ENCODE data around the gene PER3.

PER3 gene

DNA sequence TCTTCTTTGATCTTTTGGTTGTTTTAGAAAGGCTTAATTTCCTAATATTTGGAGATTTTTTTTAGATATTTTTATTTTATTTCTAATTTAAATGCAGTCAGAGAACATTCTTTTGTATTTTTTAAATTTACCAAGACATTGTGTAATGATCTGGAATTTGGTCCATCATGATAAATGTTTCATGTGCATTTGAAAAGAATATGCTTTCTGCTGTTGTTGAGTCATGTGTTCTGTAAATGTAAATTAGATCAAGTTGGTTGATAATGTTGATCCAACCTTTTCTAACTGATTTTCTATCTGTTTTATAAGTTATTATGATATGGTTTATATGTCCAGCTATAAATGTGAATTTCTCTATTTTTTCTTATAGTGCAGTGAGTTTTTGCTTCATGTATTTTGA is 48.9 kb downstream of the PER3 start:
- DNase-seq (ENCODE audit: low read depth): peak; percentile 21

DNA sequence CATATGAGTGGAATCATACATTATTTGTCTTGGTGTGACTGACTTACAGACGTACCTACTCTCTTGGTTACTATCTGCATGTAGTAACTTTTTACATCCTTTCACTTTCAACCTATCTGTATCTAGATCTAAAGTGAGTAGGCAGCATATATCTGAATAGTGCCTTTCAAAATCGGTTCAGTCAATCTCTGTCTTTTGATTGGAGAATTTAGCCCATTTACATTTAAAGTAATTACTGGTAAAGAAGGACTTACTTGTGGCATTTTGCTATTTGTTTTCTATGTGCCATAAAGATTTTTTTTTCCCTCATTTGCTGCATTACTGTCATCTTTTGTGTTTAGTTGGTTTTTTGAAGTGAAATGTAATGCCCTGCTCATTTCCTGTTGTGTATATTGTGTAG is 54.6 kb downstream of the PER3 start:
- DNase-seq (ENCODE audit: low read depth): no peak

DNA sequence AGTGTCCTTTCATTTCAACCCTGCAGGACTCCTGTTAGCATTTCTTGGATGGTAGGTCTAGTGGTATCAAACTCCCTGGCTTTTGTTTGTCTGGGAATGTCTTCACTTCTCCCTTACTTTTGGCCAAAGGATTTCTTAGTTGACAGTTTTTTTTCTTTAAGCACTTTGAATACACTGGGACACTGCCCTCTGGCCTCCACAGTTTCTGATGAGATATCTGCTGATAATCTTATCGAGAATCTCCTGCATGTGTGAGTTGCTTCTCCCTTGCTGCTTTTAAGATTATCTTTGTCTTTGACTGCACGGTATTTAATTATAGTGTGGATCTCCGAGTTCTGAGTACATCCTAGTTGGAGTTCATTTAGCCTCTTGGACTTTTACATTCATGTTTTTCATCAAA is 55.4 kb downstream of the PER3 start:
- no peak for DNase-seq (ENCODE audit: low read depth)

DNA sequence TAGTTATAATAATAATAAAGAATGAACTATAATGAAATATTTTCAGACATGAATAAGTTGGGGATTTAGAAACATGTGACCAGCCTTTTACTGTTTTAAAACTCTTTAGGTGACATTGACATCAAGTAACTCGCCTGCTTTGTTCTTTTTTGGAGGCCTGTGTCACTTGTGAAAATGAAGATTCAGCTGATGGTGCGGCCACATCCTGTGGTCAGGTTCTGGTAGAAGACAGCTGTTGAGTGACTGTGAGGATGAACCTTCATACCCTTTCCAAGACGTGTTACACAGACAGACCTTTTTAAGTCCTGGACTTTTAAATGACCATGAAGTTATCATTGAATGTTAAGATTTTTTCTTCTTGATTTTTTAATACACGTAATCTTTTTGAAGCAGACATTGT is 58.4 kb downstream of the PER3 start:
- no peak for DNase-seq (ENCODE audit: low read depth)

DNA sequence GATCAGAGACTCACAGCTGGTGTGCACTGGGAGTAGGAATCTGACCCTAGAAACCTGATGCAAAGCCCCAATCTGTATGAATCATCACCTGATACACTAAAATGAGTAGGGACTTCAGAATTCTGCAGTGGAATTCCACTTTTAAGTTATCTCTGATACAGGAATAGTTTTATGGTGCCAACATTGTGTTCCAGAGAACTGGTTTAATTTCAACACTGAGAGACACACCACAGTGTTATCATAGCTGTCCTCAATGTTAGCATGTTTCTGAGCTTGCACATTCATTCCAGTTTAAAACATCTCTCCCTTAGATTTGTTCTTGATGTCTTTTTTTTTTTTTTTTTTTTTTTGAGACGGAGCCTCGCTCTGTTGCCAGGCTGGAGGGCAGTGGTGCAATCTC is 61.7 kb downstream of the PER3 start:
- peak; percentile 93 for DNase-seq (ENCODE audit: low read depth)

DNA sequence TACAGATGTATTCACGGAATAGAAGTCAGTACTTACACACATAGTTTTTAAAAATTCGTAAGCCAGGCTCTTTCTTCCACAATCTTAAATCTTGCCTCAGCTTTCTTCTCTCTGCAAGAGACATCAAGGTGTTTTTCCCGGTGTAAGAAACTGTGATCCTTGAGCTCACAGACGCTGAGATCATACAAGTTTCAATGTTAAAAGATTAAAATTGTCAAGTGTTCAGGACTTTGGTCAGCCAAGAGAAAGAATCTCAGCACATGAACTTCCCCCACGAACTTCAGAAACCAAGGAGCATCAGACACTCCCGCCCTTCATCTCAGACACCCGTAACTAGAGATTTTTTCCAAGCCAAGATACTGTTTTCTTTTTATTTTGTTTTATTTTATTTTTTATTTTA is 62.6 kb downstream of the PER3 start:
- DNase-seq (ENCODE audit: low read depth): no peak

DNA sequence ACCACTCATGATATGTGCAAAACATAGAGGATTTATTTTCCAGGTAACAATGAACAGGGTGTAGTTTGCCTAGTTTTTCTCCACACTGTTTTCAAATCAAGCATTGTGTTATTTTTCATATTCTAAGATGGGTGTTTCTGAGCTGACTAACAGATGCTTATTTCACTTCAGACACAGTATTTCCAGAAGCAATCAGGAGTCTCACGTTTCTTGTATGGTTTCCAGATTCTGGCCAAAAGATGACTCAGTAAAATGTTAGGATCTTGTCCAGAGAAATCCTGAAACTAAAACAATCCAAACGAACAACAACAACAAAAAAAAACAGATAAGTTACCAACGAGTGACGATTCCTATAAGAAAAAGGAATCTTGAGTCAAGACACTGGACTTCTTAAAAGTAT is 63.5 kb downstream of the PER3 start:
- peak; percentile 83 for DNase-seq (ENCODE audit: low read depth)

DNA sequence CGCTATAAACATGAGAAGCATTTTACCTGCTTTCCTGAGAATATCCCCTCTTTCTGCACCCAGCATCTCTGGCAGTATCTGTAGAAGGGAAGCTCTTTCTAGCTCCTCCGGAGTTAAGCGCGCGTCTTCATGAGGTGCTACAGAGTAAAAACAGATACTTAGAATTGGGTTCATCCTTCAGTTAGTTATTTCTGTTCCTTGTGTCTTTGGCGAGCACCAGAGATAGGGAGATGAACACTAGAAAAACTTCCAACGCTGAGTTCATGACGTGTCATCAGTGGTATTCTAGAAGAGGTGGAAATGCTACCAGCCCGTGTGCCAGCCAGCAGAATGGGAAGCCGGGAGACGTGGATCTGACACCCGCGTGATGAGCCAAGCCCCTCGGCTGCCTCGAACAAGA is 66.7 kb downstream of the PER3 start:
- no peak for DNase-seq (ENCODE audit: low read depth)

DNA sequence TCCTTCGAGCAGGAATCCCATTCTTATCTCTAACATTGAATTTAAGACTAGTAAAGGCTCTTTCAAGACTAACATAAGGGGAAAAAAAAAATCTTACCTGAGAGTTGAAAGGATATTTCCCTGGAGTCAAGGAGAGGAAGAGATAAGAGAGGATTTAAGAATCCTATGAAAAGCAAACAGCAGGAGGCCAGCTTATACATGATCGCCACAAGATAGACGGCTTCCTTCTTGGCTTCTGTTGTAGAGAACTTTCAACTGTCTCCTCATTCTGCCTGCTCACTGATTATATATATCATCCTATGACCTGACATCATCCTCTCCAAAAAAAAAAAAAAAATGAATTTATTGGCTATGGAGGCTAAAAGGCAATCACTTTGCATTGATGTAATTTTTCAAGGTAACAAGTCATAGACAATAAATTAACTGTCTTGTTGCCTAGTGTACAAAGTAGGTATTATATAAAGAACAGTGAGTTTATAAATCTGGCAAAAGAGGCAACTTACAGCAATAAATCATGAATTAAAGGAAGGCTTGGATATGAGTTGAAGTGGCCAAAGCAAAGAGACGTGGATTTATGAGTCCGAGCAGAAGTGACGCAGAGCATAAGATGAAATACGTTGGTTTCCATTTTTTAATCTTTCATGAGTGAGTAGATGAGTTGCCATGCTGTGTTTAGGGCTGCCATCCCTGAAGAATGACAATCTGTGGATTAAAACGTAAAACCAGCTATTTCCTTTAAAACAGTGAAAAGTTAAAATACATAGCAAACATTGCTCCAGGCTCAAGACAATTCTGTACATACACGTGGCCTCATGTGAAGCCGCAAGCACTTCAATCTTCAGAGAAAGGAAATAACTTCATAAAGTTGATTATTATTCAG is 69.0 kb downstream of the PER3 start, which contains the start of gene UTS2:
Gene UTS2 (minus strand): TSS at position 262 of the 880 bp plus-strand sequence. CDS start 62 bp downstream, at position 200.
- DNase-seq (ENCODE audit: low read depth): no peak

DNA sequence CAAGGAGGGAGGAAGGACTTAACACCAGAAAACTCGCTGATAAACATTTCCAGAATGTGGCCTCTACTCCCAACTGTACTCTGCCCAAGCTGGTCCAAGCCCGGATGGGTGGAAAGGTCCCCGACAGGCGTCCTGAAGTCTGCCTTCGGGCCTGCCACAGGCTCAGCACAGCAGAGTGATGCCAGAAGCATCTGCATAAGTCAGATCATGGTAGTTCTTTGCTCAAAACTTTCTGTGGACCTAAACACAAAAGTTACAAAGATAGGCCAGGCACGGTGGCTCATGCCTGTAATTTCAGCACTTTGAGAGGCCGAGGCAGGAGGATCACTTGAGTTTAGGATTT is 69.6 kb downstream of the PER3 start:
- no peak for DNase-seq (ENCODE audit: low read depth)

DNA sequence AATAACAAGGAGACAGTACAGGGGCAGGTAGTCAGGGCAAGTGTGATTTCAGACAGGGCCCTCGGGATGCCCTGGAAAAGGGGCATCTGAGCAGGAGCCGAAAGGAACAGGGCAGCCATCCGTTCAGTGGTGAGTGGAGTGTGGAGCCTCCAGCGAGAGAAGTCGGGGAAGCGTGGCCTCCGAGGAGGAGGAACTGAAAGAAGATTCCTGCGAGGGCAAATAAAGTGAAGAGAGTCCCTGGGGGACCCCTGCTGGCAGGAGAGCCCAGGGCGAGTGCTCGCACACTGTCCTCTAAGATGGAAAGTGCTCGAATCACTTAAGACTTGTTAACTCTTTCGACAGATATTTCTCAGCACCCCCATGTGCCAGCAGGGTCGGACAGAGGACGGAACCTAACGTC is 72.3 kb downstream of the PER3 start:
- peak; percentile 17 for DNase-seq (ENCODE audit: low read depth)

DNA sequence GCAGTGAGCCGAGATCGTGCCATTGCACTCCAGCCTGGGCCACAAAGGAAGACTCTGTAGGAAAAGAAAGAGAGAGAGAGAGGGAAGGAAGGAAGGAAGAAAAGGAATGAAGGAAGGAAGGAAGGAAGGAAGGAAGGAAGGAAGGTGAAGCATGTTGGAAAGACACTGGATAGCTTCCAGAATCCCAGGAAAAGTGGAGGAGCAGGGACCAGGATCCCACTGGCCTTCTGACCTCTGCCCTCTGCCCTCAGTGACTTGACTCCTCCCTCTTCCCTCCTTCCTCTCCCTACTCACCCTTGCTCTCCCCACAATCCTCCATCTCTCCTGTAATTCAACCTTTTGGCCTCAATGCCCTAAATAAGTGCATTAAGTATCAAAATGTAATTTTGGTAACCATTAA is 72.9 kb downstream of the PER3 start:
- DNase-seq (ENCODE audit: low read depth): no peak

DNA sequence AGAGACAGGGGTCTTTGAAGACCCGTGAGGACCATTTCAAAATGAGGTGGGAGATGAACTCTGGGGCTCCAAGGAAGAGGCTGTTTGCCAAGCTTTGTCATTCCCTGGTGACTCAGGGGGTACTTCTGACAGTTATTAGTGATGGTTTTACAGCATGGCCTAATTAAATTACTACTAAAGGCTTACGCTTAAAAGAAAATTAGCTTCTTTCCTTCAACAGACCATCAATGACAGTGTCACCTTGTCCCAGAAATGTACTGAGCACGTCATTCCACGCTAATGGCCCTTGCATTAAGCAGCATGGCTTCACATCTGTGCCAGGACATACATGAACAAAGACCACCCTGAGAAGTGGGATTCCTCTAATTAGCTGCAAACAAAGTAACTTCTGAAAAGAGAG is 73.9 kb downstream of the PER3 start:
- DNase-seq (ENCODE audit: low read depth): no peak

DNA sequence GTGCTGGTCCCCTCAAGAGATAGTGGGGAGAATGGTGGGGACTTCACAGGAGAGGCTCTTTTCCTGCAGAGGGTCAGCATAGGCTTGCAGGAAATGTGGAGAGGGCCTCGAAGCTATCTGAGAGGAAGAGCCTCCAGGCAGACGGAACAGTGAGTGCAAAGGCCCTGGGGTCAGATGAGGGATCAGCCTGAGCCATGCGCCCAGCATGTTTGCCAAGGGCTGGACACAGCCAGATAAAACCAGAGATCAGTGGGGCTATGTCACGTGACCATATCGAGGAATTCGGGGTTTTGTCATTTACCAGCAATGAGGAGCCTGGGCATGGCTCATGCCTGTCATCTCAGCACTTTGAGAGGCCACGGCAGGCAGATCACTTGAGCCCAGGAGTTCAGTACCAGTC is 75.3 kb downstream of the PER3 start:
- no peak for DNase-seq (ENCODE audit: low read depth)

DNA sequence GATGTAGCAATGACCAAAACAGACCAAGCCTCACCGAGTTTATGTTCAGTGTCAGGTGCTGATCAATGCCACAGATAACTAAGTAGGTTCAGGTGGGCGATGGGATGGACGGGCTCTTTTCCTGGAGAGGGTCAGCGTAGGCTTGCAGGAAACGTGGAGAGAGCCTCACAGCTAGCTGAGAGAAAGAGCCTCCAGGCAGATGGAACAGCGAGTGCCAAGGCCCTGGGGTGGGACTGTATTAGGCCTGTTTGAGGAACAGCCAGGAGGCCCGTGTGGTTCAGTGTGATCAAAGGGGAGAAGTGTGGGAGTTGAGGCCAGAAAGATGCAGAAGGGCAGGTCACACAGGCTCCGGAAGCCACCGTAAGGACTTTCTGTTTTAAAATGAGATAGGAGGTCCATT is 76.0 kb downstream of the PER3 start:
- DNase-seq (ENCODE audit: low read depth): no peak

DNA sequence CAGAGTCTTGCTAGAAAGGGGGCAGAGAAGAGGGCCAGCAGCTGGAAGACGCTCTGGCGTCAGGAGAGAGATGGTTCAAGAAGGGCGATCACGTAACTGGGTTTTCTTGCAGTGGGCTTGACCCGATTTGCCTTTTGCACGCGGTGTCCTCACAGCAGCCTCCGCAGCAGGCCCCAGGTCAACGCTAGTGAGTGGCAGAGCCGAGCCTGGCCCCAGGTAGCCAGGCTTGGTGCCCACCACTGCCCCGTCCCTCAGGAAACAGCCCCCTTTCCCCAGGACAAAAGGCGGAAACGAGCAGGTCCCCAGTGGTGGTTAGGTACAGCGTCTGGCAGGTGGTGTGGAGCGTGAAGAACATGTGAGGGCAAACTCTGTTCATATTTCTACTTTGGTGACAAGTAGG is 77.4 kb downstream of the PER3 start:
- no peak for DNase-seq (ENCODE audit: low read depth)

DNA sequence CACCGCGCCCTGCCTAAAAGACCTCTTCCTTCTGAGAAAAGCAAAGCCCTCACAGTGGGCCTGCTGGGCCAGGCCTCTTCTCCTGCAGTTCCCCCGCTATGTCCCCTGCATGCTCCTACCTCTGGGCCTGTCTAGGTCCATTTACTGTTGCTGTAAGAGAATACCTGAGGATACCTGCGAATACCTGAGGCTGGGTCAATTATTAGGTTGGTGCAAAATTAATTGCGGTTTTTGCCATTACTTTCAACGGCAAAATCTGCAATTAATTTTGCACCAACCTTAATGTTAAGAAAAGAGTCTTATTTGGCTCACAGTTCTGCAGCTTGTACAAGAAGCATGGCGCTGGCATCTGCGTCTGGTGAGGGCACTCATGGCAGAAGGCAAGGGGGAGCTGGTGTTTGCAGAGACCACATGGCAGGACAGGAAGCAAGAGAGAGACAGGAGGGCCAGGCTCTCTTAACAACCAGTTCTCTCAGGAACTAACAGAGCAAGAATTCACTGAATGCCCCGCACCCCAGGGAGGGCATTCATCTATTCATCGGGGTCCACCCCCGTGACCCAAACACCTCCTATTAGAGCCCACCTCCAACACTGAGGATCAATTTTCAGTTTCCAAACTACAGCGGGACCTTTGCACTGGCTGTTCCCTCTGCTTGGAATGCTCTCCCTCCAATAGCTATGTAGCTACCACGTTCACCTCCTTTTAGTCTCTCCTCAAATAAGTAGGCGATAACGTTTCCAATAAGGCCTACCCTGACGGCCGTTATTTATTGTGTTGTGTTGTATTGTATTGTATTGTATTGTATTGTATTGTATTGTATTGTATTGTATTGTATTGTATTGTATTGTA is 78.3 kb downstream of the PER3 start:
- DNase-seq (ENCODE audit: low read depth): no peak

DNA sequence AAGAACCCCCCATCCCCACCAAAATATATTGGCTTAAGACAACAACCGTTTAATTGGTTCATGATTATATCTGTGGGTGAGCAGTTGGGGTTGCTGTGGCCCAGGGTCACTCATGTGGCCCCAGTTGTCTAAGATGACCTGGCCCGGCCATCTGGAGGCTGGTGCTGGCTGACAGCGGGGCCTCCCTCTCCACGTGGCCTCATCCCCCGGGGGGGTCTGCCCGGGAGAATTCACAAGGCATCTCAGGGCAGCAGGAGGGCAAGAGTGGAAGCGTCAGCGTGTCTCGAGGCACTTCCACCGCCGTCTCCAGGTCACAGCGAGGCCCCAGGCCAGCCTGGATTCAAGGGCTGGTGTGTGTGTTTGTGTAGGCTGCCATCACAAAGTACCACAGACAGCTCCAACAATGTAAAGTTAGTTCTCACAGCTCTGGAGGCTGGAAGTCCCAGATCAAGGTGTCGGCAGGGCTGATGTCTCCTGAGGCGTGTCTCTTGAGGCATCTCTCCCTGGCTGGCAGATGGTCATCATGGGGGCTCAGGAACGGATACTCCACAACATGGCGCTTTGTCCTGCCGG is 79.8 kb downstream of the PER3 start:
- DNase-seq (ENCODE audit: low read depth): no peak

DNA sequence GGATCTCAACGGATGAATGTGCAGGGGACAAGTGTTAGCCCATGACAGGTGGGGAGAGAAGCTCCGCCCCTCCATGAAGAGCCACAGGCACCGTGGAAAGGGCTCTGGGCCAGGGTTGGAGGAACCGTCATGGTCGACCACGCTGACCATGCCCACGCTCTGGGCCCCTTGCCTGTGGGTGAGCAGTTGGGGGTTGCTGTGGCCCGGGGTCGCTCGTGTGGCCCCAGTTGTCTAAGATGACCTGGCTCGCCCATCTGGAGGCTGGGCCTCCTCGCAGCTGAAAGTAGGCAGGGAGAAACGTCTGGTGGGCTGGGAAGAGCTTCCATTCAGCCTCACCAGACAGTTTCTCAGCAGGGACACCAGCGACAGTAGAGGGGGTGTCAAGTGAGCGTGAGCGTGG is 81.9 kb downstream of the PER3 start:
- DNase-seq (ENCODE audit: low read depth): no peak

DNA sequence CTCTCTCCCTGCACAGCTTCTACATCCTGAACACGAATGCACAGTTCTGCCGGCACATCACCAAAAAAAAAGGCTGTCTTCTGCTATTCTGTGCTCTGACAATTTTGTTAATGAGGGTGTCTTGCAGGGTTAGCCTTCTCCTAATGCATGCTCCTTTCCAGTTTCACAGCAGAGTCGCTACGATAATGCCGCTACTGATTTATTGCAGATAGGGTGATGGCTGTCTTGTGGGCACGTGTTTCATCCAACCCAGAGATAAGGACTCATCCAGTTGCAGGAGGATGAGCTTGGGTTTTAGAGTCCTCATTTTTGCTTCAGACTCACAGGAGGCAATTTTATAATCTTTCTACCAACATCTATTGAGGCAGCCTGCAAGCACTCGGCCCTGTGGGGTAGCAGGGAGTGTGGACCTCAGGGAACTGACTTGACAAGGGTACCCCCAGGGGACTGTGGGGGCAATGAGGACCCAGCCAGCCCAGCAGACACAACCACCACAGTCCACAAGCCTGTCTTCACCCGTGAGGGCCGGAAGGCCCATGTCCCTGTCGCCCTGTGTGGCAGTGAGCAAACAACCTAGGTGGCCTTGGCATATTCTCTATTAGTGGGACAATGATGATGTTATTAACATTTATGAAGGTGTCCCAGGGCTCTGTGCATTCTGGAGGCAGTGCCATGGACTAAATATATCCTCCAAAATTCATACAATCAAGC is 84.1 kb downstream of the PER3 start:
- no peak for DNase-seq (ENCODE audit: low read depth)

DNA sequence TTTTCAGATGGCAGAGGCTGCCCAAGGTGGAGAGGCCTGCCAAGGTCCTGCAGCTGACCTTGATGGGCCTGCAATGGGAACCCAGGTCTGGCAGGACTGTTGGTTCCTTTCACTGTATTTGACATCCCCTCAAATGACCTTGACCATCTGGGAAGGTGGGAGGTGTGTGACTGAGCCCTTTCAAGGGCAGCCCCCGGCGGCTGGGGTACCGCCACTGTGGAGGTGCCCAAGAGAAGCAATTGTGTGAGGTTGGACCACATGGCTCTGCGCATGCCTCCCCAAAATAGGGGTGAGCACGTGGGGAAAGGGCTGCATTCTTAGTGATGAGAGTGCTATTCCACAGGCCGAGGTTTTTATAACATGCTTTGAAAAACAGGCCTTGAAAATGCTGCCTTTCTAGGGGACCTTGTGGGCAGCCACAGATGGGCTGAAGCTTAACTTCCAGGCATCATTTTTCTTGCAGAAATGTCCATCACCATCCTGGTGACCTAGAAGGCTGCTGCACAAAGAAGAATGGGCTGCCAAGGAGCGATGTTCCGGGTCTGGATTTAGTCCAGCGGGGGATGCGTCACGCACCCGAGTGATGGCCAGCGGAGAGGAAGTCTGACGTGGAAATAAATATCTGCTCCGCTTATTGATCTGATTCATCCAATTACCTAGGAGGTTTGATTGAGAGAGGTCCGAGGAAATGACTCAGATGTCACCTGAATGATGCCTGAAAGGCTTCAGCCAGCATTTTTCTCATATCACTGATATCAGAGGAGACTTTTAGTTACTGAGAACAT is 85.2 kb downstream of the PER3 start:
- no peak for DNase-seq (ENCODE audit: low read depth)

DNA sequence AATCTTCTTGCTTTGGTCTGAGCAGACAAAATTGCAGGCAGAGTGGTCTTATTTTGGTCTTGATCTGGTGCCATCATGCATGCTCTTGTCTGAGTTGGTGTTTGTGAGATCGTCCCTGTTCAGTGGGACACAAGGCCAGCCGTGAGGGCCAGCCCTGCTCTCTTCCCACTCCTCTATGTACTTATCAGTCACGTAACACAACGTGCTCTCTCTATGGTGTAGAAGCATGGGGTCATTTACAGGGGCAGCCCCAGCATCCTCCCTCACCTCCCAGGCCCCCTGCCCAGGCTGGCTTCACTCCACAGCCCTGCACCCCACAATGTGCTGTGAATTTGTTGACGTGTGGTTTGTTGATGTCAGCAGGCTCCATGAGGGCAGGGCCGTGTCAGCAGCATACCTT is 87.0 kb downstream of the PER3 start:
- no peak for DNase-seq (ENCODE audit: low read depth)
